Measurements from ENCODE around the gene SDF4. TPM values are rescaled to one million over a fixed set of nuclear protein-coding genes. Genes with fewer than 3 reads are reported as not detected.
"Not testable (repeated sequence)": the region's sequence is repeated elsewhere in the genome, so short reads cannot be mapped to it uniquely, and the experiment has no call there.

The SDF4 gene
- total RNA-seq, 1 experiment from 2014 or later = 154 TPM

DNA sequence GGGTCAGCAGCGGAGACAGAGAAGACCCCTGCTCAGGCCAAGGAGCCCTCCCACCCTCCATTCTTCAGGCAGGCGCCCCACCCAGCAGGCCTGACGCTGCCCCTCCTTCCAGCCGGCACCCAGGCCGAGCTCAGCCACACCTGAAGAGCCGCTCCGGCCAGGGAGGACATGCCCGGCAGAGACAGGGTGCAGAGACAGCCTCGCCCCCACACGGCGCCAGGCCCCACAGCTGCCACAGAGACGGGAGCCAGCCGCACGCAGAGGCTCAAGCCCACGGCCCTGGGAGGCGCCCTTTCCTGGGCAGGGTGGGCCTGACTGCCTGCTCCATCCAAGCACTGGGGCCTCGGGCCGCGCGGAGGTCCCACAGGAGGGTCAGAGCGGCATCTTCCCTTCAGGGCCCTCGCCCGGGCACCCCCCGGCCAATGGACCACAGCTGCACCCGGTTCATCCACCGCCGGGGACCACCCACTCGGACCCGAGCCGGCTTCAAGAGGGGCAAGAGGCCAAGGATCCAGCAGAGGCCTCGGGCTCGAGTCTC, 52.9 kb downstream of the SDF4 start:
- no peak for DNase-seq (ENCODE audit: low read depth in 1 of 2, low spot score in 2 of 2)
- H3K9me3 ChIP-seq (replicated peaks) = no peaks in the 10 kb centered on the region
- peaks cover 23% of the 10 kb centered on the region for H3K27me3 ChIP-seq (replicated peaks)
- no peaks in the 10 kb centered on the region for H3K4me1 ChIP-seq (replicated peaks)
- H3K36me3 ChIP-seq = no peaks in the 10 kb centered on the region
- H3K4me3 ChIP-seq = no peak overlapping the region
- H3K27ac ChIP-seq = no peak overlapping the region

DNA sequence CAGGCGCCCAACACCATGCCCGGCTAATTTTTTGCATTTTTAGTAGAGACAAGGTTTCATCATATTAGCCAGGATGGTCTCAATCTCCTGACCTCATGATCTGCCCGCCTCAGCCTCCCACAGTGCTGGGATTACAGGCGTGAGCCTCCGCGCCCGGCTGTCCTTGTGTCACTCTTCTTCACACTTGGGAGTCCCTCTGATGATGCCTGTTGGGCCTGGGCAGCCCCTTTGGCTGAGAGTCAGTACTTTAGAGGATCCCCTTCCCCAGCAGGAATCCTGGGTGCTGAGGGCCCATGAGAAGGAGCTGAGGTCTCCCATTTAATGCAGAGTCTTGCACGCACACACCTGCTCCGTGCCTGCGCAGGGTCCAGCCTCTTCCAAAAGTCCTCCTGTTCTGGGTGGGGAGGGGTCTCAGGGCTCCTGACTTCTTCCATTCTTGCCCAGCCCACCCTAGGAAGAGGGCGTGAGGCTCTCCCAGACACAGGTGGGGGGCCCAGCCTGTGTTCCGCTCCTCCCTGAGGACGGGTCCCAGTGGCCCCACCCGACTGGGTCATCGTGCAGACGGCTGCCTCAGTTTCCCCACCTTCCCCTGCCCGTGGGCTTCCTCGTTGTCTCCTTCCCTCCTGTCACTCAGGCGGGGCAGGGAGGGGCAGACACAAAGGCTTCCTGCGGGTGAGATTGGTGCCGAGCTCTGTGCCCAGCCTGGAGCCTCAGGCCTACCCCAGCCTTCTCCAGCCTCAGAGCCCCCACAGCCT, 54.2 kb downstream of the SDF4 start:
- Histone ChIP-seq H3K4me1 (replicated peaks) (no peaks in the 10 kb centered on the region), H3K9me3 (replicated peaks) (no peaks in the 10 kb centered on the region), H3K27me3 (replicated peaks) (peaks cover 23% of the 10 kb centered on the region), H3K4me3 (no peak overlapping the region), H3K36me3 (no peaks in the 10 kb centered on the region), H3K27ac (no peak overlapping the region)
- DNase-seq (ENCODE audit: low read depth in 1 of 2, low spot score in 2 of 2) = no peak

DNA sequence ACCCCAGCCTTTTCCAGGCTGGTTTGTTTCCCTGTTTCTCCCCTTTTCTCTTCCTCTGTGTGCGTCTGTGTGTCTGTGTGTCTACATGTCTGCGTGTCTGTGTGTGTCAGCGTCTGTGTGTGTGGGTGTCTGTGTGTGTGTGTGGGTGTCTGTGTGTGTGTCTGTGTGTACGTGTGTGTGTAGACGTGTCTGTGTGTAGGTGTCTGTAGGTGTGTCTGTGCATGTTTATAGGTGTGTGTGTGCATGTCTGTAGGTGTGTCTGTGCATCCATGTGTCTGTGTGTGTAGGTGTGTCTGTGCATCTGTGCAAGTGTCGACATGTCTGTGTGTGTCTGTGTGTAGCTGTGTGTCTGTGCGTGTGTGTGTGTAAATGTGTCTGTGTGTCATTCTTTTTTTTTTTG, 54.9 kb downstream of the SDF4 start:
- Histone ChIP-seq H3K27me3 (replicated peaks) (peaks cover 23% of the 10 kb centered on the region), H3K27ac (no peak overlapping the region), H3K36me3 (no peaks in the 10 kb centered on the region), H3K4me3 (no peak overlapping the region), H3K9me3 (replicated peaks) (no peaks in the 10 kb centered on the region), H3K4me1 (replicated peaks) (no peaks in the 10 kb centered on the region)
- no peak for DNase-seq (ENCODE audit: low read depth in 1 of 2, low spot score in 2 of 2)

DNA sequence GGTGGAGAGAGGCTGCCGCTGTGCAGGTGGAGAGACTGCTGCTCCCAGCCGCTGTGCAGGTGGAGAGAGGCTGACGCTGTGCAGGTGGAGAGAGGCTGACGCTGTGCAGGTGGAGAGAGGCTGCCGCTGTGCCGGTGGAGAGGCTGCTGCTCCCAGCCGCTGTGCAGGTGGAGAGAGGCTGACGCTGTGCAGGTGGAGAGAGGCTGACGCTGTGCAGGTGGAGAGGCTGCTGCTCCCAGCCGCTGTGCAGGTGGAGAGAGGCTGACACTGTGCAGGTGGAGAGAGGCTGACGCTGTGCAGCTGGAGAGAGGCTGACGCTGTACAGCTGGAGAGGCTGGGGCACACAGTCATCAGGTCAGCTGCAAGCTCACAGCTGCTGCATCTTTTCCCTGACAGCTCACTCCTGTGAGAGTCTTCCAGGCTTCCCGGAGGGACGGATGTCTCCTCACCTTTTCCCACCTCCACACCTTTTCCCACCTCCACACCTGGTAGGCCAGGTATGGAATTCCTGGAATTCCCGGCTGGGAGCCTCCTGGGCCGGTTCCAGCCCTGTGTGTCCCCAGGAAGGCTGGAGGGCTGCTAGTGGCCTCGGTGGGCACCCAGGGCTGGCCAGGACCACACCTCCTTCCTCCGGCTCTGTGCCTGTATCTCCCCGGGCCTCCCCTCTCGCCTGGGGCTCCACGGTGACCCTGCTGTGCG, 55.6 kb downstream of the SDF4 start:
- not testable (repeated sequence) for DNase-seq (ENCODE audit: low read depth in 1 of 2, low spot score in 2 of 2); H3K4me1 ChIP-seq (replicated peaks); H3K4me3 ChIP-seq; H3K9me3 ChIP-seq (replicated peaks); H3K27ac ChIP-seq; H3K36me3 ChIP-seq
- peaks cover 23% of the 10 kb centered on the region for H3K27me3 ChIP-seq (replicated peaks)

DNA sequence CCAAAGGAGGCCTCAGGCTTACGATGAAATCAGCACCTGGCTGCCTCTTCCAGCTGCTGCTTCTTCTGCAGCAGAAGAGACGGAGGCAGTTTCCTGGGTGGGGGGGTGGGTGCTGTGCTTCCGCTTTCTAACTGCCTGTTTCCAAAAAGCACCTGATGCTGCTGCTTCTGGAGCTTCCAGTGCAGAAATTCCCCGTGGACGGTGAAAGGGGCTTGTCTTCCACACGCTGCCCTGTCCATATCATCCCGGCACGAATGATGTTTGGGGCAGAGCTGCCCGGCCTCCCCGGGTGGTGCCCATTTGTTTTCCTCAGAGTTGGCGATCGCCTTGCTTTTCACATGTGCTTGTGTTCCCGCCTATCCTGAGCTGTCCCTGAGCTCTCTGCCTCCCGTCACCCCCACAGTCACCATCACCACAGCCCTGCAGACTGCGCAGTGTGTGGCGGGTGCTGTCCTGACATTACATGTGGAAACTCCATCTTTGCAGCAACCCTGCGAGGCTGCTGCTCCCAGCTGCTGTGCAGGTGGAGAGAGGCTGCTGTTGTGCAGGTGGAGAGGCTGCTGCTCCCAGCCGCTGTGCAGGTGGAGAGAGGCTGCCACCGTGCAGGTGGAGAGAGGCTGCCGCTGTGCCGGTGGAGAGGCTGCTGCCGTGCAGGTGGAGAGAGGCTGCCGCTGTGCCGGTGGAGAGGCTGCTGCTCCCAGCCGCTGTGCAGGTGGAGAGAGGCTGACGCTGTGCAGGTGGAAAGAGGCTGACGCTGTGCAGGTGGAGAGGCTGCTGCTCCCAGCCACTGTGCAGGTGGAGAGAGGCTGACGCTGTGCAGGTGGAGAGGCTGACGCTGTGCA, 56.4 kb downstream of the SDF4 start:
- Histone ChIP-seq H3K4me1 (replicated peaks) (no peaks in the 10 kb centered on the region), H3K36me3 (no peaks in the 10 kb centered on the region), H3K4me3 (no peak overlapping the region), H3K27ac (no peak overlapping the region), H3K27me3 (replicated peaks) (peaks cover 21% of the 10 kb centered on the region), H3K9me3 (replicated peaks) (no peaks in the 10 kb centered on the region)
- no peak for DNase-seq (ENCODE audit: low read depth in 1 of 2, low spot score in 2 of 2)

DNA sequence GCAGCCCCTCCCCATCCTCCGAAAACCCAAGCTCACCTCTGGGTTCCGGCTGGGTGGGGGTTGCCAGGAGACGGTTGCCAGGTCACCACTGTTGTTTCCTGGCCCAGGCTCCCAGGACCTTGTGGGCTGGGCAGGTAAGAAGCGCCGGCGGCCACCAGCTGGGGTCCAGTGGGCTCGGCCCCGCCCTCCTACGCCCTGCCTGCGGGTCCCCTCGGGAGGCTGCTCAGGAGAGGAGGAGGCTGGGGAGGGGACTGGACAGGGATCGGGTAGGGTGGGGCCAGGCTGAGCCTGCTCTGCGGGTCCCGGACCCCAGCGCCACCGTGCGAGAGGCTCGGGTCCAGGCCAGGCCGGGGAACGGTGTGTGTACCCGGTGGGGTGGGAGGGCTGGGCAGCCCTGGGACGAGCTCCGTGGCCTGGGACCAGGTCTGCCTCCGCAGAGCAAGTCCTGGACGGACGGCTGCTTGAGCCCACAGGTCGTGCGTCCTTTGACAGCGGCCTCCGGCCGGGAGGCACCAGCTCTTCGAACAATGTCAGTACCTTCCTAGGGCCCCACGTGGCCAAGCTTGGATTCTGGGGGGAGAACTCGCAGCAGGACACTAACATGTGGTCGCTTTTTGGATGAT, 57.9 kb downstream of the SDF4 start, which contains the start of gene TTLL10:
TSS of gene TTLL10 (plus strand) at position 88 of the 623 bp plus-strand sequence. CDS start 5,336 bp downstream, outside the sequence.
- H3K27me3 ChIP-seq (replicated peaks) = peaks cover 15% of the 10 kb centered on the region
- H3K9me3 ChIP-seq (replicated peaks) = no peaks in the 10 kb centered on the region
- no peak within 1 kb of the TSS for H3K27ac ChIP-seq
- no peaks in the 10 kb centered on the region for H3K4me1 ChIP-seq (replicated peaks)
- no peak for DNase-seq (ENCODE audit: low read depth in 1 of 2, low spot score in 2 of 2)
- H3K4me3 ChIP-seq = no peak within 1 kb of the TSS
- no peaks in the 10 kb centered on the region for H3K36me3 ChIP-seq

DNA sequence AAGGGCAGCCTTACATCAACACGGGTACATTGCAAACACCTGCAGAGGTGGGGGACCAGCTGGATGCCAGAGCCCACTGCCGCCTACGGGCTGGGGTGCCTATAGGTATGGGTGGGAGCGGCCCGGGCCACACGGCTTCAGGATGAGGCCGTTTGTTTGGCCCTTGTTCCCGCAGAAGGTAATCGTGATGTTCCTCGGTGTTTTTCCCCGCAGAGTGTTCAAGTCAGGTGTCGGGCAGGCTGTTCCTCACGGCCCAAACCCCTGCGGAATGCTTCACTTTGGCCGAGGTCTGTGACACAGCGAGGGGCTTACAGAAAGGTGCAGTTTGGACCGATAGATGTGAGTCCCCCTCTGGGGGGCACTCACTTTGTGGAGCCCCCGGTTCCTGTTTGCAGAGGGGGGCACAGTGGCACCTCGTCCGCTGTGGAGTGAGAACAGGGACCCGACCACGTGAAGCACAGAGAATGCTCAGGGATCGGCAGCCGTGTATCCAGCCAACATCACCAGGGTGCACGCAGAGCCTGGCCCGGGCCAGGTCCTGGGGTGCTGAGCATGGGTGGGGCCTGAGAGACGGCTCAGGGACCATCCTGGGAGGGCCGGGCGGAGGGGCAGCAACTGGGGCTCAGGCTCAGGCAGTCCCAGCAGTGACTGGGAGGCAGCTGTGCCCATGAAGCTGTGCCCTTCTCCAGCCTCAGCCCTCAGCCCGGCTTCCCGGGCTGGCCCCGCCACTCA, 58.6 kb downstream of the SDF4 start:
- Histone ChIP-seq H3K27ac (no peak overlapping the region), H3K4me3 (no peak overlapping the region), H3K27me3 (replicated peaks) (peaks cover 12% of the 10 kb centered on the region), H3K36me3 (no peaks in the 10 kb centered on the region), H3K9me3 (replicated peaks) (no peaks in the 10 kb centered on the region), H3K4me1 (replicated peaks) (no peaks in the 10 kb centered on the region)
- DNase-seq (ENCODE audit: low read depth in 1 of 2, low spot score in 2 of 2) = no peak

DNA sequence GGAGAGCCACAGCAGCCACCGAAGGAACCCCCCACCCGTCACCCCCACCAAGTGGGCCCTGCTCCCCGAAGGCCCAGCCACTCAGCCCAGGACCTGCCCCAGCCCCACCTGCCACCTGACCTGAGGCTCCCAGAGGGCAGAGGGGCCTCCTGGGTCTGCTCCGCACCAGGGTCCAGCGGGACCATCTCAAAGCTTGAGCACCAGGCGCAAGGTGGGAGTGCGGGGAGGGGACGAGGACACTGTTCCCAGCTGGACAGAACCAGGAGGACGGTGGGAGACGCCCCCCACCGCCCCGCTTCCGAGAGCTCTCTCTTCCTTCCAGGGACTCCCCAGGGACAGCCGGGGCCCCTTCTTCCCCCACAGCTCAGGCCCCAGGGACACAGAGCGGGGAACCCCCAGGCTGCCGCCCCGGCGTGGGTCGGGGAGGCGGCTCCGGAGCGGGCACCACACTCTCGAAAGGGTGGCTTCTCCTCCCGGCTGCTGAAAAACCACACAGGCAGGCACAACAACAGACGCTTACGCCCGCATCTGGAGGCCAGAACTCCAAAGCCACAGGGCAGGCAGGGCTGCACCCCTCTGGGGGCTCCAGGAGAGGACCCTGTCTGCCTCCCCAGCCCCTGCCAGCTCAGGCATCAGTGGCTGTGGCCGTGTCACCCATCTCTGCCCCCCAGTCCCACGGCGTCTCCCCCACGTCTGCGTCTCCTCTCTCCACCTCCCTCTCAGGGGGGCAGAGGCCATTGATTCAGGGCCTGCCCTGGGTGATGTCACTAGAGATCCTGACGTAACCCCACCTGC, 60.1 kb downstream of the SDF4 start:
- H3K27me3 ChIP-seq (replicated peaks) = peaks cover 7% of the 10 kb centered on the region
- H3K36me3 ChIP-seq = no peaks in the 10 kb centered on the region
- no peak overlapping the region for H3K27ac ChIP-seq
- no peaks in the 10 kb centered on the region for H3K9me3 ChIP-seq (replicated peaks)
- no peak for DNase-seq (ENCODE audit: low read depth in 1 of 2, low spot score in 2 of 2)
- H3K4me1 ChIP-seq (replicated peaks) = no peaks in the 10 kb centered on the region
- H3K4me3 ChIP-seq = no peak overlapping the region

DNA sequence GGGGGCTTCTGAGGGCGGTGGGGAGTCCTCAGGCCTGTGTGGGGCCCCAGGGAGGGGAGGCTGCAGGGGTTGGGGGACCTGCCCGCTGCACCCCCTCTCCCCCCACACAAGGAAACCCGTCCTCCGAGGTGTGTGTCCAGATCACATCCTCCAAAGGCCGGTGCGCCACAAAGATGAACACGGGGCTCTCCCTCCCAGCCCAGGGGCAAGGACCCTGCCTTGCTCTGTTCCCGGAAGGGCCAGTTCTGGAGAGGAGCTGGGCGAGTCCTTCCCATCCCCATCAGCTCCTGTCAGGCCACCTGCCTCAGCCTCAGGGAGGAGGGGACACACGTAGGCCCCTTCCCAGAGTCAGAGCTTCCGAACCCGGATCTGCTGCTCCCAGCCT, 60.6 kb downstream of the SDF4 start:
- Histone ChIP-seq H3K9me3 (replicated peaks) (no peaks in the 10 kb centered on the region), H3K27ac (no peak overlapping the region), H3K36me3 (no peaks in the 10 kb centered on the region), H3K4me3 (no peak overlapping the region), H3K4me1 (replicated peaks) (no peaks in the 10 kb centered on the region), H3K27me3 (replicated peaks) (peaks cover 7% of the 10 kb centered on the region; the same call in 1 of the 2 replicates)
- no peak for DNase-seq (ENCODE audit: low read depth in 1 of 2, low spot score in 2 of 2)

DNA sequence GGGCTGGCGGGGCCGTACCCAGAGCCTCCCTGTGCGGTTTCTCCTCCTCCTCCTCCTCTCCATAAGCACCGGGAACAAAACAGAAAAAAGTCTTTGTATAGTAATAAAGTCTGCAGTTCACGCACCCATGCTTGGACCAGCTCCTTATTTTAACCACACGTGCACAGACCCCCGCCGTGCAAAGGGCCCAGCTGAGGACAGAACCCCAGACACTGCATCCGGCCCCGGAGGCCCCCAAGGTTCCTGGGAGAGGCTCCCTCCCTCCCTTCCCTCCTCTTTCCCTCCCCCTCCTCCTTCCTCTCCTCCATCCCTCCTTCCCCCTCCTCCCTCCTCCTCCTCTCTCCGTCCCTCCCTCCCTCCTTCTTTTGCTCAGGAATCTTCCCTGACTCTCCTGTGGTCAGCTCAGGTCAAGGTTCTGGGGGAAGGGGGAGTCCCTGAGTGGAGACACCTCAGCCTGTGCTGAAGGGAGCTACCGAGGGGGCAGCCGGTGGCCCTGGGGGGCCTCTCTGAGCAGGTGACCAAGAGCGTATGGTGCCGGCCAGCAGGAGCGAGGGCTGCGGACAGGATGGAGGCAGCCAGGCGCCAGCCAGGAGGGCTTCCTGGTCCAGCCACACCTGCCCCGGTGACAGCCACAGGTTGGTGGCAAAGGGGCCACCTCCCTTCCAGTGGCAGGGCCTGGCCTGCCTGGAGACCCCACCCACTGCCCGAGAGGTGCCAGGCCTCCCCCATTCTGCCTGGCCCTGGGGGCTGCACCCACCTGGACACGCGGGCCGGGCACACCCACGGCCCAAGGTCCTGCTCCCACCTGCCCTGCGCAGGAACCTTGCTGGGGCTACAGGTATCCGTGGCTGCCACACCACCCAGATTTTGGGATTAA, 61.3 kb downstream of the SDF4 start:
- Histone ChIP-seq H3K27ac (no peak overlapping the region), H3K36me3 (no peaks in the 10 kb centered on the region), H3K27me3 (replicated peaks) (peaks cover 7% of the 10 kb centered on the region; the same call in 1 of the 2 replicates), H3K9me3 (replicated peaks) (no peaks in the 10 kb centered on the region), H3K4me3 (no peak overlapping the region), H3K4me1 (replicated peaks) (no peaks in the 10 kb centered on the region)
- DNase-seq (ENCODE audit: low read depth in 1 of 2, low spot score in 2 of 2) = no peak

DNA sequence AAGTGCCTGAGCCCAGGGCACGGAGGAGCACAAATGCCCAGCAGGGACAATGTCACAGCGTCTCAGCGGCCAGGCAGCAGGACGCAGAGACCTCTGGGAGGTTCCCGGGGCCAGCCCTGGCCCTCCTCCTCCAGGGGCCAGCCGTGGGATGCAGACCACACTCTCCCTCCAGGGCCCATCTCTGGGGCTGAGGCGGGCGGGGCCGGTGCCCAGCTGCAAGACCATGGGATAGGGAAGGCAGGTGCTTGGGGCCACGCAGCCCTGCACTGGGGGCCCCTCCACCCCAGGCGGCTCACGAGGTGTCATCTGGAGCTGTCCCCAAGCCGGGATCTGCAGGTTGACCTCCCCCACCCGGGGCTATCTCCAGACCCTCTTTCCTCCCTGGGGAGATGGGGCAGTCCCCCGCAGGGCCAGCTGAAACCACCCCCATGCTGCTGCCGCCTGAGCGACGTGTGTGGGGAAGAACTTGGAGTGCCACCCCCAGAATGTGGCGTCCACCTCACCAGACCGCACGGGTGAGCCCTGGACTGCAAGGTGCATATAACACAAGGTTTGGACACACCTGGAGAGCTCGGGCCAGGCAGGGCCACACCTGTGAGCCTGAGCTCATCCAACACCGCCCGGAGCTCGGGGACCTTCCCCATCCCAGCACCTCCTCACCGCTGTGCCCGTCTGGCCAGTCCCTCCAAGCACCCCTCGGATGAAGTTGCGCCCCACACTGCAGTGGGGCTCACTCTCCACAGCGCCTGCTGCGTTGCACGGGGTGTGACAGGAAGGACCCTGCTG, 62.2 kb downstream of the SDF4 start:
- H3K27ac ChIP-seq = no peak overlapping the region
- H3K27me3 ChIP-seq (replicated peaks) = peaks cover 7% of the 10 kb centered on the region; the same call in 1 of the 2 replicates
- H3K36me3 ChIP-seq = no peaks in the 10 kb centered on the region
- H3K4me3 ChIP-seq = no peak overlapping the region
- no peaks in the 10 kb centered on the region for H3K4me1 ChIP-seq (replicated peaks)
- no peaks in the 10 kb centered on the region for H3K9me3 ChIP-seq (replicated peaks)
- no peak for DNase-seq (ENCODE audit: low read depth in 1 of 2, low spot score in 2 of 2)

Data from SJSA1 (cell line).